Measurements from ENCODE around the gene BTG3. TPM values are rescaled to one million over a fixed set of nuclear protein-coding genes. Genes with fewer than 3 reads are reported as not detected.

The BTG3 gene
- total RNA-seq, 1 experiment from 2014 or later, result 76.8 TPM

DNA sequence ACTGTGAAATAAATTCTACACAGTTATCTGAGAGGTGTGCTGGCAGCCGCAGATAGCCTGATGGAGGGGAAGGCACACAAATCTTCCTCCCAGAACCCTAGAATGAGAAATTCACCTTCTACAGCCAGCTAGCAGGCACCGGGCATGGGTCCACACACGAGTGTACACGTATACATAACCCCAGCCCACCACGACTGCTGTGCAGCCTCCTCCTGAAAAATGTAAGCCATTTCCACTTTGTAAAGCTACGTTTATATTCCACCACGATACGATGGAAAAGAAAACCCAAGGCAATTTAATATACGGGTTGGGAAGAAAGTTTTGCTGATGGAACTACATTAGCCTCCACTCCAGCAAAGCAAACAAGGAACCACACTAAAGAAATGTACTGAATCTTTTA lies 1.8 kb downstream of the BTG3 start:
- H3K27ac ChIP-seq (ENCODE audit: low read depth, low read length, poor library complexity, severe bottlenecking), result peak overlapping the region; percentile 95
- peaks cover 32% of the 10 kb centered on the region for H3K36me3 ChIP-seq (ENCODE audit: insufficient read depth, low read length, poor library complexity, severe bottlenecking)
- ChIA-PET CTCF (no interaction called here), POLR2A (ENCODE audit: low non-redundant PET) (no interaction called here)
- no peak for TF ChIP-seq EZH2 (IDR thresholded peaks at IDR 0.05; ENCODE audit: borderline replicate concordance, low read depth, low read length, poor library complexity, severe bottlenecking)
- TF ChIP-seq, protein P1, sequence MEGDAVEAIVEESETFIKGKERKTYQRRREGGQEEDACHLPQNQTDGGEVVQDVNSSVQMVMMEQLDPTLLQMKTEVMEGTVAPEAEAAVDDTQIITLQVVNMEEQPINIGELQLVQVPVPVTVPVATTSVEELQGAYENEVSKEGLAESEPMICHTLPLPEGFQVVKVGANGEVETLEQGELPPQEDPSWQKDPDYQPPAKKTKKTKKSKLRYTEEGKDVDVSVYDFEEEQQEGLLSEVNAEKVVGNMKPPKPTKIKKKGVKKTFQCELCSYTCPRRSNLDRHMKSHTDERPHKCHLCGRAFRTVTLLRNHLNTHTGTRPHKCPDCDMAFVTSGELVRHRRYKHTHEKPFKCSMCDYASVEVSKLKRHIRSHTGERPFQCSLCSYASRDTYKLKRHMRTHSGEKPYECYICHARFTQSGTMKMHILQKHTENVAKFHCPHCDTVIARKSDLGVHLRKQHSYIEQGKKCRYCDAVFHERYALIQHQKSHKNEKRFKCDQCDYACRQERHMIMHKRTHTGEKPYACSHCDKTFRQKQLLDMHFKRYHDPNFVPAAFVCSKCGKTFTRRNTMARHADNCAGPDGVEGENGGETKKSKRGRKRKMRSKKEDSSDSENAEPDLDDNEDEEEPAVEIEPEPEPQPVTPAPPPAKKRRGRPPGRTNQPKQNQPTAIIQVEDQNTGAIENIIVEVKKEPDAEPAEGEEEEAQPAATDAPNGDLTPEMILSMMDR (conservative IDR thresholded peaks at IDR 0.05; ENCODE audit: low read depth, low read length), result no peak
- no peaks in the 10 kb centered on the region for H3K27me3 ChIP-seq (replicated peaks; ENCODE audit: insufficient read depth, low read depth, low read length, poor library complexity)
- peak overlapping the region; percentile 89 for H3K4me3 ChIP-seq (ENCODE audit: low read depth, low read length, poor library complexity, severe bottlenecking)
- intact Hi-C loops (cut with micrococcal nuclease; ENCODE audit: unreplicated experiment), result loop anchor here (10.0 kb wide), 1 partner anchor 204 kb away; the partner anchor contains the start of gene C21orf91
- peaks cover 7% of the 10 kb centered on the region for H3K4me1 ChIP-seq (ENCODE audit: insufficient read depth, low read length, poor library complexity, severe bottlenecking)
- peak; percentile 7 for DNase-seq (ENCODE audit: low spot score)
- no peaks in the 10 kb centered on the region for H3K9me3 ChIP-seq (ENCODE audit: low read depth, low read length, poor library complexity, severe bottlenecking)
- BruUV-seq (replicated peaks), result no TSS peak

DNA sequence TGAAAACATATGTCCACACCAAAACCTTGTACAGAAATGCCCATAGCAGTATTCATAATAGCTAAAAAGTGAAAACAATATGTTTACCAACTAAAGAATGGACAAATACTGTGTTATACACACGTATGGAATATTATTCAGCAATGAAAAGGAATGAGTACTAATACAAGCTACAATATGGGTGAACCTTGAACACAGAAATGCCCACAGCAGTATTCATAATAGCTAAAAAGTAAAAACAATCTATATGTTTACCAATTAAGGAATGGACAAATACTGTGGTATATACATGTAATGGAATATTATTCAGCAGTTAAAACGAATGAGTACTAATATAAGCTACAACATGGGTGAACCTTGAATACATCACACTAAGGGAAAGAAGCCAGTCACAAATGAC lies 3.0 kb downstream of the BTG3 start:
- Histone ChIP-seq H3K4me1 (ENCODE audit: insufficient read depth, low read length, poor library complexity, severe bottlenecking) (peaks cover 7% of the 10 kb centered on the region), H3K36me3 (ENCODE audit: insufficient read depth, low read length, poor library complexity, severe bottlenecking) (peaks cover 43% of the 10 kb centered on the region), H3K27me3 (replicated peaks; ENCODE audit: insufficient read depth, low read depth, low read length, poor library complexity) (no peaks in the 10 kb centered on the region), H3K4me3 (ENCODE audit: low read depth, low read length, poor library complexity, severe bottlenecking) (no peak overlapping the region), H3K9me3 (ENCODE audit: low read depth, low read length, poor library complexity, severe bottlenecking) (no peaks in the 10 kb centered on the region), H3K27ac (ENCODE audit: low read depth, low read length, poor library complexity, severe bottlenecking) (no peak overlapping the region)
- POLR2A ChIA-PET (ENCODE audit: low non-redundant PET), result no interaction called here
- TF ChIP-seq EZH2 (IDR thresholded peaks at IDR 0.05; ENCODE audit: borderline replicate concordance, low read depth, low read length, poor library complexity, severe bottlenecking), result no peak
- TF ChIP-seq, protein P1 (conservative IDR thresholded peaks at IDR 0.05; ENCODE audit: low read depth, low read length), result no peak
- intact Hi-C loops (cut with micrococcal nuclease; ENCODE audit: unreplicated experiment), result loop anchor here (10.0 kb wide), 1 partner anchor 205 kb away; the partner anchor contains the start of gene C21orf91
- BruUV-seq (replicated peaks), result no TSS peak
- CTCF ChIA-PET, result no interaction called here
- no peak for DNase-seq (ENCODE audit: low spot score)

DNA sequence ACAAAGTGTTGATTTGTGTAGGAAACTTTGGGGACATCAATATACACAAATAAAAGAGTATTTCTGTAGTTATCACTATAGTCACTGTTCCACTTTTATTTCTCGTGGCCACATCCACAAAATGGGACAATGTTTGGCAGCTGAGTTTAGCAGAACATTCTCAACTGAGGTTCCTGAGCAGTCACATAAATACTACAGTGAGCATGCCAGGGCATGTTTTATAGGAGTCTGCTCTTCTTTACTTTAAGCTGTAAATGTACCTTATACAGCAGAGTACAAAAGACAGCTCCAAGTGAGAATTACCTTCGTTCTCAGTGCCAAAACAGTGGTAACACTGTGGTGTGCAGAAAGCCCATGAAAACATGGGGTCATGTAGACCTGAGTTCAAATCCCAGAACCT lies 5.0 kb downstream of the BTG3 start:
- TF ChIP-seq, protein P1 (conservative IDR thresholded peaks at IDR 0.05; ENCODE audit: low read depth, low read length), result no peak
- TF ChIP-seq EZH2 (IDR thresholded peaks at IDR 0.05; ENCODE audit: borderline replicate concordance, low read depth, low read length, poor library complexity, severe bottlenecking), result no peak
- ChIA-PET CTCF (no interaction called here), POLR2A (ENCODE audit: low non-redundant PET) (interaction anchor here (1.1 kb wide), 1 partner anchor 9 kb away, joined by 11 read pairs; no protein-coding TSS in a partner anchor)
- Histone ChIP-seq H3K27ac (ENCODE audit: low read depth, low read length, poor library complexity, severe bottlenecking) (no peak overlapping the region), H3K9me3 (ENCODE audit: low read depth, low read length, poor library complexity, severe bottlenecking) (no peaks in the 10 kb centered on the region), H3K4me3 (ENCODE audit: low read depth, low read length, poor library complexity, severe bottlenecking) (no peak overlapping the region), H3K27me3 (replicated peaks; ENCODE audit: insufficient read depth, low read depth, low read length, poor library complexity) (no peaks in the 10 kb centered on the region), H3K36me3 (ENCODE audit: insufficient read depth, low read length, poor library complexity, severe bottlenecking) (peaks cover 62% of the 10 kb centered on the region), H3K4me1 (ENCODE audit: insufficient read depth, low read length, poor library complexity, severe bottlenecking) (peaks cover 7% of the 10 kb centered on the region)
- BruUV-seq (replicated peaks), result no TSS peak
- intact Hi-C loops (cut with micrococcal nuclease; ENCODE audit: unreplicated experiment), result no loop called here
- no peak for DNase-seq (ENCODE audit: low spot score)

Data from A673 (cell line).